G401.6 (cell line): ENCODE data around the gene MREG.

Source experiments
- FAIRE-seq: peaks from 2 replicates; lab custom pipeline; 2012; peaks lifted over from hg19 to GRCh38; lab: Jason Lieb, UNC

The MREG gene

DNA sequence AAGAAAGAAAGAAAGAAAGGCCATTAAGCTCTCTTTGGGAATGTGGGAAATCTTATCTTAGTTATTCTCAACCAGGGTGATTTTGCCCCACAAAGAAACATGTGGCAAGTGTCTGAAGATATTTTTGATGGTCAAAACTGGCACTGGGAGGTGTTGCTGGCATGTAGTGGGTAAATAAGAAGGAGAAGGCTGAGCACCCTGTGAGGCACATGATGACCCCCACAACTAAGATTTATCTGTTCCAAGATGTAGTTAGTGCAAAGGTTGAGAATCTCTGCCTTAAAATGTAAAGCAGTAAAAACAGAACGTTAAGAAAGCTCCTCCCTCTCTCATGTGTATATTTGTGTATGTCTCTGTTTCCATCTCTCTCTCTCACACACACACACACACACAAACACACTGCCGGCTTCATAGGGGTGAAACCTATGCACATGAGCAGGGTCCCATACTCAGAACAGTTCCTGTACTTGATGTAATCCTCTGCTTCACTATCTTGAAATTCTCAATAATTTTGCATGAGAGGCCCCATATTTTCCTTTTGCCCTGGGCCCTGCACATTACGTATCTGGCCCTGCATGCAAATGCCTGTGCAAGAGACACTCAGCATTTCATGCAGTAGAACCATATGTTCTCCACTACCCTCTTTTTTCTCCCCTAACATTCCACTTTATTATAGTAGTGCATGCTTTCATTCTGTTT is 94.3 kb downstream of the MREG start:
- FAIRE-seq: no peak

DNA sequence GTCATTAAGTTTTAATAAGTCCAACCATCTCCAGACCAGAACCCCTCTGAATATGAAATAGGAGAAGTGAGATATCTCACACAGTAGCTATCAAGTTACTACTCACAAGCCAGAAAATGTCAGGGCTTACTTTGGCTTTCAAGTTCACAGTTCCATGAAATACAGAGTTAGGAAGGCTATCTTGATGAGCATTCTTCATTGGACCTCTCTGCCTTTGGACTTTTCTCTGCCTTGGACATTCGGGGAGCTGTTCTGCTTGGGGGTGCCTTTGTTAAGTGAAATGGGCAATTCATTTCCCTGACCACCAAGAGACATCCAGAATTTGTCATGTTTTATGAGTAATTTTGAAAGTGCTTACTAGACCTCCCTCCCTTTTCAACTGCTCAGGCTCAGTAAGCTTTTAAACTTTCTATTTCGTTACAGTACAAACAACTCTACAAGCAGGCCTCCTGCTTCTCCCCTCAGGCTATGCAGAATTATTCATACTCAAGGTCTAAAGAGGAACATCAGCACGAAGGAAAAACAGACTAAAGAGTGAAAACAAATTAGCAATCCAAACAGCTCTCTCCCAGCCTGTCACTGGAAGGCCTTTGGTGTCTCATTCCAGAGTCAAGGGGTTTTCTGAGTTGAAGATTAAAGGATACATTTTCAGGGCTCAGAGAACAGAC is 95.3 kb downstream of the MREG start:
- FAIRE-seq: no peak

DNA sequence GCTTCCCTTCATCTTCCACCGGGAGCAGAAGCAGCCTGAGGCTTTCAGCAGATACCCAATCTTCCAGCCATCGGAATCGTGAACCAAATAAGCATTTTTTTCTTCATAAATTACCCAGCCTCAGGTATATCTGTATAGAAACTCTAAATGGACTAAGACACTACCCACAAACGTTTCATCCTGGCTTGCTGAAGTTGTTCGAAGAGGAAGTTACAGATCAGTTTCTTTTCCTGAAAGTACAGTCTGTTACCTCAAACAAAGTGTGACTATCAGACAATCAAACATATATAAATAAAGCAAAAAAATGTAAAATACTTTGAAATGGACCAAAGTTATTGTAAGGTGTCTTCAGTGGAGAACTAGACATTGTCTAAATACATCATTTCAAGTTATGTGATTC is 97.9 kb downstream of the MREG start:
- FAIRE-seq: no peak

DNA sequence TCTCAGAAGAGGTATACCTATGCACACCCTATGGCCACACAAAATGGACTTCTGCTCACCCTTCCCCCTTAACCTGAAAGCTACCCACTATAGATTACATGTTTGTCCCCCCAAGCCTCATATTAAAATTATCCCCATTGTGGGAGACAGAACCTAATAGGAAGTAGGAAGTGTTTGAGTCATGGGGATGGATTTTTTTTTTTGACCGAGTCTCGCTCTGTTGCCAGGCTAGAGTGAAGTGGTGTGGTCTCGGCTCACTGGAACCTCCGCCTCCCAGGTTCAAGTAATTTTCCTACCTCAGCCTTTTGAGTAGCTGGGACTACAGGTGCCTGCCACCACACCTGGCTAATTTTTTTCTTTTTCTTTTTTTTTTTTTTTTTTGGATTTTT is 98.6 kb downstream of the MREG start:
- no peak for FAIRE-seq

DNA sequence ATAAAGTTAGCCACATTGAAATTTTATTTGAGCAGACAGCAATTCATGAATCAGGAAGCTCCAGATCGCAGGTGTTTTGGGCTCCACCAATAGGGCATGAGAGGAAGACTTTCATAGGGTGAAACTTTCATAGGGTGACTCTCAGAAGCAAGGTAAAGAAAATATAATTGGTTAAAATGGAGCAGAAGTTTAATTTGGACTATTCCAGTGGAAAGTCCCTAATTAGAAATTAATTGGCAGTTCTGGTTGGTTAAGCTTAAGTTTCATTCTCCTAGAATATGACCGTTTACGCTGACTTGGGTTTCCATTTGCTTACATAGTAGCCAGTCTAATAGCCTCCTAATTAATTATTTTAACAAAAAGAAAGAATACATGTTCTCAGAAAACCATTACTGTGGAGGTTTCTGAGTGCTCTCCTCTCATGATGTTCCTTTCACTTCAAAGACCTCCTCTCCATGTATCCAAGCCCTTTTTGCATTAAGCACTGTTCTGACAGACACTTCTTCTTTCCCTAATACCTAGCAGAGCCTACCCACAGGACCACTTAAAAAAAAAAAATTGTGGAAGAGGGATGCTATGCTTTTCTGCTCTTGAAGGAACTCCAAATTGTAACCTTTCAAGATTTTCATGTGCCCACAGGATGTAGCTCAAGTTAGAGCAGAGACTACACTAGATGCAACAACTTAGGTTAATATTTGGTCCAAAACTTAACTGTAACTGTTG is 99.1 kb downstream of the MREG start:
- no peak for FAIRE-seq

DNA sequence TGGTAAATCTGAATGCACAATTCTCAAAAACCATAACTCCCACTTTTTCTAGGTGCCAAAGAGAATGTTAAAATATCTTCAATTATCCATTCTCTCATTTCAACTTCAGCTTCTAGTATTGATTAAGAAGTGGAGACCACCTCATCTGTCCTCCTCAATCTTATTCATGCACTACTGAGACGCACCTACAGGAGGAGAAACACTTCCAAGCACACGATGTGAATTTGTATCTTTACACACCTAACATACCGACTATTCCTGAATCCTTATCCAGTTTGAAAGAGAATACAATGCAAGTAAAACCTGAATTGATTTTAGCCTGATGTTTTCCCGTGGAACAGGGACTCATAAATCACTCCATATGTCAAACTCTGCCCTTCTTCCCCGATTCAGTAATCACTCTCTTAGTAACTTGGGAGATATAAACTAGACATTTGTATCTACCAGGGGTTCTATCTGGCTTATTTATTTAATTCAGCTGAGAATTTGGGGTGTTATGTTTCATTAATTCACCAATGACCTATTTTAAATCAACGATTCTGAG is 101.0 kb downstream of the MREG start:
- FAIRE-seq: no peak

DNA sequence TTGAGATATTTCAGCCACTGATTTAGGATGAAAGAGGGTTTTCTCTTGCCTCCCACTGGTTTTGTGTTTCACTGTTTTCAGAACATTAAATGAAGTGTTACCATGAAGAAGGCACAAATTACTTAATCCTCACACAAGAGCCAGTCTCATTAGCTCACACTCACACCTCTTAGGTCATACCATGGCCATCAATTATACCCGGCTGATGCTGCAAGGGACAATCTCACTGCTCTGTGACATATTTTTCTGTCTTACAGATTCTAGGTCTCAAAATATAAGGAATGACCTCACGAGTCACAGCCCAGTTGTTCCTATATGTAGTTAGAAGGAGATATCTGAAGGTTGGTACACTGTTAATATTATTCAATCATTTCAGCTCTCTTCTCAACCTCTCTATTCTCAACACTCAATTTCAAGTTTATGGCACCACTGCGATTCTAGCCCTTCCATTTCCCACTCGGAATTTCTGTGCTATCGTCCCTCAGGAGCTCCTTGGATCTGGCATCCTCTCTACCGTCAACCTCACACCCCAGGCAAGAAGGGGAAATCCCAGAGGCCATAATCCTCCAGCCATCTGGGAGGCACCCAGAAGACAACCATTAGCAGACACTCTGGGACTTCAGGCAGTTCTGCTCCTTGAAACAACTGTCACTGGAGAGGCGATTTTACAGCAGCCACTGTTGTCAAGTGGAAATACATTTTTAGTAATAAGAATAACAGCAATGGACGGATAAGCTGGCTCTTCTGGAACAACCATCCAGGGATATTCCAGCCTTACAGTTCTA is 101.9 kb downstream of the MREG start:
- no peak for FAIRE-seq

DNA sequence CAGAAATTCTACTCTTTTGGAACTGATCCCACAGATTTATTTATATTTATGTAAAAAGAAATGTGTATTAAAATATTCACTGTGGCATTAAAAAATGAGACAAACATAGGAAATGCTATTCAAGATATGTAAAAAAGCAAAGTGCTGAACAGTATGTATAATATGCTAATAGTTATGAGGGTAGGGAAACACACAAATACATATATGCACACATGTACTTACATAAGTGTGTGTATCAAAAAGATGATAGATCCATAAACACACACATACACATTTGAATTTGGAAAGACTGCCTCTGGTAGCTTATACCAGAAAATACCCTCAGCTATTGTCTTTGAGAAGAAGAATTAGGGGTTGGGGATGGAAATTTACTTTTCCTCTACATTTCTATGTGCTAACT is 103.2 kb downstream of the MREG start:
- FAIRE-seq: no peak

DNA sequence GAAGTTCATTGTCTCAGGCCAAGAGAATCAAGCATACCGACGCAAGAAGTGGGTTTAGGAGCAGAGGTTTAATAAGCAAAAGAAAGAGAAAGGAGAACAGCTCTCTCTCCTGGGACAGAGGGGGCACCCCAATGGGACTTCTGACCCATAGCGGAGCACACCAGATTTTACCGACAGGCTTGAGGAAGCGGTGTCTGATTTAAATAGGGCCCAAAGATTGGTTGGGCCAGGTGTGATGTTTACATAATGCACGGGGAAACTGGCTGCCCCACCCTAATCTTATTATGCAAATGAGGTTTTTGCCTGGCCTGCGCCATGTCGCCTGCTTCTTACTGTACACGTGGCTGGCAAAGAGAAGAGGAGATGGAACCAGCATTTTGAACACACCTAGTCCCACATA is 106.2 kb downstream of the MREG start:
- no peak for FAIRE-seq

DNA sequence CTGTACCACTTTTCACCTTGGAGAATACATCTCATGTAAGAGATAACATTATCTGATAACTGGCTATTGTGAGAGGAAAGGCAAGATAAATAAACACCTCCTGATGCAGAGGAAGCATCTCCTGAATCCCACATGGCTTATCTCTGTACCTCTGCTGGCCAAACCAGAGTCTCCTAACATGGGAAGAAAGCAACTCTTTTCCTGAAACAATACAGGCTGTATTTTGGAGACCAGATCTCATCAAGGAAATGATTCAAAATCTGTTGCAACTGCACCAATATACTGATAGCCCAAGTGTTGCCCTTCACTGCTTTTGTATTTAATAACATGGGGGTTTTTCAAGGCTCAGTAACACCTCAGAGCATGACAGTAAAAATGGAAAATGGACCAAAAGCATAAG is 106.9 kb downstream of the MREG start:
- FAIRE-seq: no peak

DNA sequence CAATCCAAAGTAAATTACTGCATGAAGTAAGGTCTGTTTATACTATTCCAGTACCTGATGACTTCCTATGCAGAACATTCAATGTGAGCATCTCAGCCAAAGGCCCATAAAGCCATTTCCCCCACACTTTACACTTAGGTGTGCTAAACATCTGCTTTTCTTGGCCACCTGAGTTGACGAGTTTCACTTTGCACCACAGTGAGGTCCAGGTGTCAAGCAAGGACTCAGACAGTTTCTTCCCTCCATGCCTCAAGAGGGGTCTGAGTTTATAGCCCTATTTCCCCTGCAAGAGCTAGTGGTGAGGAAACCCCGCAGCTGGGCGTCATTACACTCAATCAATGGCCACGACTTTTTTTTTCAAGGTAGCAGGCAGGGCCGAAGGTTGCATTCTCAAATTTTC is 107.7 kb downstream of the MREG start:
- no peak for FAIRE-seq

DNA sequence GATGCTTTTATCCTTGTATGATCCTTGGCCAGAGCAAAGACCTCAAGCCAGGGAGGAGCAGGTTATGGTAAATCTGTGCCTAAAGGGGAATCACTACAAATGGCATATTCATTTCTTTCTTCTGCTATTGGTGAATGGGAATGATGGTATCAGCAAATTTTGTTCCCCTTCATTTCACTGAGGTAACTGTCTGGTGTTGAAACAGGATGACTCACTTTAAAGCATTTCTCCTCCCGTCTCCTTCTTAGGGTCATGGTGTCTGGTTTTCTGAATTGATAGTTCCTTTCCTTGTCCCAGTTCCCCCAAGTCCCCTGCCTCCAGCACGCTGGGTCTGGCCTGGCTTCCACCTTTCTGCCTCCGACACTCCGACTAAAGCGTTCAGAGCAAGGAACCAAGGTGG is 109.2 kb downstream of the MREG start:
- FAIRE-seq: no peak

DNA sequence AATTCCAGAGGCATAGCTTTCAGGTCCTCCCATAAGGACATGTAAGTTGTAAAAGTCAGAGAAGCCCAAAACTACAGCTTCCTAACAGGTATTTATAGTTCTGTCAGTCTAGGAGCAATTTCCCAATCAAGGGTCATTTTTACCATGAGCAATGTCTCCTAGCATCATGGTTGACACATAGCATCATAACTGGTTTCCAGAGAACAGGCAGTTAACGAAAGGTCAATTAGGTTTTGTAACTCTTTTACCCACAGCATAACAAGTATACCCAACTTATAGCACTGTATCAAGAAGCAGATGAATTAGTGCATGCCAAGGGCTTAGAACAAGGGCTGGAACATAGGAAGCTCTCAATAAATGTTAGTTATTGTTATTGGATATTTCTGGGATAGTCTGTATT is 110.1 kb downstream of the MREG start:
- no peak for FAIRE-seq

DNA sequence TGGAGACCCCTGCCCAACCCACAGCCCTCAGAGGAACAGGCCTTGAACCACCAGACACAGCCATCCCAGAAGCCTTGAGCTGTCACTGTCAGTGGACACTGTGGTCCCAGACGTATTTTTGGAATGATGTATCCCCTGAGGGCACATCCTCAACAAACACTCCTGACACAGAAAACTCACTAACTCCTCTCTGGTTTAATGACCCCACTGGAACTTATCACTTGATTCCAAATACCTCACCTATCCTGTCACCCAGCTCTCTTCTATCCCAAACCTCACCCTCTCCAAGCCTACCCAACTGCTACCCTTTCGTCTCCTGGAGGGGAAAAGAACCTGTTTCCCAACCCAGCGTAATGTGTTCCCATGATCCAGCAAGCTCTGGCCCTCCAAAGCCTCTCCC is 111.6 kb downstream of the MREG start:
- no peak for FAIRE-seq

DNA sequence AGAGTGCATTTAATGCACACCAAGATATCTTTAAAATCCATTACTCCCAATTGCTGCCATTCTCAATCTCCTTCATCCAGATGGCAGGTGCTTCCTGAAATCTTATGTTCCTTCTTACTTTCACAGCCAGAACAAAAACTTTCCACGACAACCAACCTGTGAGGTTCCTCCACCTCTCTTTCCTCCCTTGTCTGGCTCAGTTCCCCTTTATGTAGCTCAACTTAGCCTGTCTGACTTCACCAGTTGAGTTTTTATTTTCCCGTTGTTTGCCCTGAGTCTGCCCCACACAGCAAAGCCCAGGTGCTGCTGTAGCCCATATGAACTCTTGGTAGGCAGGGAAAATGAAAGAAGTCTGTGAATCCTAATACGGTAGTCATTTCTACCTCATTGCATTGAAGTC is 112.5 kb downstream of the MREG start:
- FAIRE-seq: no peak

DNA sequence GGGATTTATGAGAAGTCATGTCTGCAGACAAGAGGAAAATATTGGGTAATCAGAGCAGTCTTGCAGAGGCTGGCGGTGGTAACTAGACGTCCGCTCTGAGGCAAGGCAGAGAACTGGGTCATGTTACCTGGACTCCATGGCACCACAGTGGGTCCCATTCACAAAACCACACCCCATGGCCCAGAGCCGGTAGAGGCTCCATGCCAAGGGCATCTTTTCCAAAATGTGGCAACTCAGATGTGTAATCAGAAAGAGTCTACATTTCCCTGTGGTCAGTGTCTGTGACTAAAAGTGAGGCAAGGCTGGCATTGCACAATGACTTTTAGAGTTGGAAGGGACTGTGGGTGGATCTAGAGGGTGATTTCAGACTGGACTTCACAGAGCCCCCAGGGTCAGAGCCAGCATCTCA is 113.1 kb downstream of the MREG start:
- FAIRE-seq: no peak

DNA sequence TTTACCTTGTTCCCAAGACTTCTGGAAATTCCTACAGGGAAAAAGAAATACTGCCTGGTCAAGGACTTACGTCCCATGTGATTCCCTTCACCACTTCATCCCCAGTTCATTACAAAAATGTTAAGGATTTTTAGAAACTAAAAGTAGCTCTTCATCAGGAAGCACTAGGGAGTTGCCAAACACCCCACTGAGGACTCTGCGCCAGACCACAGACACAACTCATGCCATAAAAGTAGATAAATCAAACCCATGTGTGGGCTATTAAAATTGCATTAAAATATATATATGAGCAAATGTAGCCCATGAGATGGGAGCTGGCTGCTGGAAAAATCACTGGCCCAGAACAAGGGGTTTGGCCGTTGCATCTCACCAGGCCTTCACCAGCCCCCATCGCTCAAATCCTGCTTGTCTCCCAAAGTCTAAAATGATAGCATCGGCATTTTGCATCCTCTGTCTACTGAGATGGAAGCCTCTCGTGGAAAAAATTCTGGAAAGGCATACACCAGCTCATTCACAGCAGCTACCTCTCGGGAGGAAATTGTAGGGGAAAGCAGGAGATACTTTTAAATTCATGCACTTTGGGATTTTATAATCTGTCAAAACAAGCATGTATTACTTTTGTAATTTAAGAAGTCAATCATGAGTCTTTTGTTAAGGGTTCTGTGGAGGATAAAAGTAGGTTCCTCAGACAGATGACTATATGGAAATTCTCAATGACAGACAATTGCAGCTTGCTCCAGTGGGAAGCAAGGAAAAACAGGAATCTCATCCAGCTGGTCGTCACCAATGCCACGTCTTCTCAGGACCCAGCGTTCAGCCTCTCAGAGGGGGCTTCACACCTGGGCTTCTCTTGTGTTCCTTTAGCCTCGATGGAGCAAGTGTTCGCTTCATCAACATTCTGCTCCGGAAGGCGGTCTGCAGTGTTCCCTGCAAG is 113.9 kb downstream of the MREG start:
- no peak for FAIRE-seq

DNA sequence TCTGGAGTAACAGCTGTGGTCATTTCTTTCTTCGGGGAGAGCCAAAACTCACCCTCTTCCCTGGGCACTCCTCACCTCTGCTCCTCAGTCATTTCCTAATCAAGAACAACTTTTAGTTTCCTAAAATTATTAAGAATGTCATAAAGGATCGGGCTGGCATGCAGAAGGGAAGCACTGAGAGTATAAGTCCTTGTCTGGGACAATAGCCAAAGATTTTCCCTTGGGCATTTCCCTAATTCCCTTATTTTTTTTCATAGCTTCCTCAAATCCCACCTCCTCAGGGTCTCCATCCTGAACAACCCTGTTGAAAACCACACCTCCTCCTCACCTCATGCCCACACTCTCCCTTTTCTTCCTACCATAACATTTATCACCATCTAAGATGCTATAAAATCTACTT is 115.0 kb downstream of the MREG start:
- no peak for FAIRE-seq

DNA sequence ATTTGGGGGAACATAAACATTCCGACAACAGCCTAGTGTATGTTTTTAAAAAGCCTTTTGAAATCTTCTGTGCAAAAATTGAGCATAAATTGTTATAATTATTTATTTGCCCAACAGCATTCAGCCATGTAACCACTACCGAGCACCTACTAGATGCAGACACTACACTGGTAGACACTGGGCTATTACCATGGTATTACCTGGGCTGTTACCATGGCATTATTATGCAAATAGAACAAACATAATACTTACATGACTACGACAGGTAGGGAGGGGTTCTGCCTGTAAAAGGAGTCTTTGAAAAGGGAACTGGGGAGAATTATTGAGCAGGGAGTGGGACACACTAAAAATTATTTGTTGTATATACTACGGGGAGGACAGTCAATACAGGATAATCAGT is 116.4 kb downstream of the MREG start:
- no peak for FAIRE-seq

DNA sequence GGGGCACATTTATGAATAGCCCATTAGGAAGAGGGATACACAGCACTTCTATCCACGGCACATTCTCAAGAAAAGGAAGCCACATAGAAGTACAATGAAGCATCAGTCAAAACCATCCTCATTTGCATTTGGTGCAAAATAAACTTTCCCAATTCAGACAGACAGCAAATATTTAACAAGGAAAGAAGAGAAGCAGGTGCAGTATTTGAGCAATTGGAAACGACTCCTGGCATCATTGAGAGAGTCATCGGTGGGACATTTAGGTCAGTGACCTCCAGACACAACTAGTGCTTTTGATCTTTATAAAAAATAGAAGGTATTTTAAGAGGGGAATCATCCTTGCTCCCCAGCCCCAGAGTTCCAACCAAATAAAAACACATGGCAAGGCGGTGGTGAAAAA is 118.0 kb downstream of the MREG start:
- FAIRE-seq: no peak
